HL-60/S4 treated with retinoic acid at 250 ng/mL for 4 days and 3 days (cell line): ENCODE data around the gene RPP38.

Experiments
- in situ Hi-C: fragments of 300-500 bp; cut with MboI; formaldehyde crosslinking; loops from 2 replicates; pipeline ENCODE4 v1.7.0; 2022; ENCODE audit warnings: low sequenced_read_pairs

Gene RPP38

DNA sequence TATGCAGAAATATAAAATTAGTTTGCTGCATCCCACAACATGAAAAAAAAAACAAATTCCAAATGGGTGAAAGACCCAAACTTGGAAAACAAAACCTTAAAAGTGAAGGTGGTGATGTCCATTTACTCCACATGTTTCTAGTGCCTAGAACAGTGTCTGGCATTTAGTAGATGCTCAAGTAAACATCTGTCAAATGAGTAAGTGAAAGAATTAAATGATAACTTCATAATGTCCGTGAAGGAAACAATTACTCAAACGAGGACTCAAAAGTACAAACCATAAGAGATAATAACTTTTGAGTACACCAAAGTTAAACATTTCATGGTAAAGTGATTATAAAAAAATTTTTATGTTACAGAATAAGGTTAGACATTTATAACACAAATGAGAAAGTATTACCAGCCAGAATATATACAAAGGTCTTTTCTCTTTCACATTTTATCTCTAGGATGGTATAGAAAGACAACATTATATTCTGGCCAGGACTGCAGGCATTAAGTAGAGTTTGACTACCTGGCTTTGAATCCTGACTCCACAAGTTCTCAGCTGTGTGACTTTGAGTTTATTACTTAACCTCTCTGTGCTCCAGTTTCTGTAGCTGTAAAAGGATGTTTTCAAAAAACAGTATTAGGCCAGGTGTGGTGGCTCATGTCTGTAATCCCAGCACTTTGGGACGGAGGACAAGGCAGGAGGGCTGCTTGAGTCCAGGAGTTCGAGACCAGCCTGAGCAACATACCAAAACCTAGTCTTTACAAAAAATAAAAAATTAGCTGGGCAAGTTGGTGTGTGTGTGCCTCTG lies 50.6 kb downstream of the RPP38 start:
- in situ Hi-C loops, result no loop called here

DNA sequence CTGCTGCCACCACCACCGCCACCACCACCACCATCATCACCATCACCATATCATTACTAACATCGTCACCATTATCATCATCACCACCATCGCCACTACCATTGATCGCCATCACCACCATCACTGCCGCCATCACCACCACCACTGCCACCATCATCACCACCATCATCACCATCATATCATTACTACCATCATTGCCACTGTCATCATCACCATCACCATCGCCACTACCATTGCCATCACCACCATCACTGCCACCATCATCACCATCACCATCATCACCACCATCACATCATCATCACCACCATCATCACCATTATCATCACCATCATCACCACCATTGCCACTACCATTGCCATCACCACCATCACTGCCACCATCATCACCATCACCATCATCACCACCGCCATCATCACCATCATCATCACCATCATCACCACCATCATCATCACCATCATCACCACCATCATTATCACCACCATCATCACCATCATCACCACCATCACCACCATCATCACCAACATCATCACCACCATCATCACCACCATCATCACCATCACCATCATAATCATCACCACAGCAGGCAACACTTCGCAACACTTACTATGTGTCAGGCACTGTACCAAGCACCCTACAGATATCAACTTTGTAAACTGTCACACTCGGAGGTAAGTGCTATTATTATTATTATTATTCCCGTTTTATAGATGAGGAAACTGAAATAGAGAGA lies 52.1 kb downstream of the RPP38 start:
- in situ Hi-C loops, result no loop called here

- in situ Hi-C loops, result no loop called here
These were observed 53.4 kb downstream of the RPP38 start for GRCh38 chr10:15150563-15150962.

- in situ Hi-C loops, result no loop called here
These were observed 55.4 kb downstream of the RPP38 start for GRCh38 chr10:15152556-15152955.
